HepG2 (cell line): ENCODE data around the gene LIMS2. TPM values are rescaled to one million over a fixed set of nuclear protein-coding genes. Genes with fewer than 3 reads are reported as not detected.

Experiments
- CSRNP1 ChIP-seq: sonication (generic); formaldehyde crosslinking; IDR thresholded peaks from 2 replicates; pipeline ENCODE4 v1.8.1; 2023; ENCODE audit warnings: mild to moderate bottlenecking, missing genetic modification reagents
- ETV5 ChIP-seq: IDR thresholded peaks from 2 replicates; pipeline ENCODE4 v1.6.1; 2018; ENCODE audit warnings: missing biosample characterization, missing genetic modification reagents, inconsistent platforms, borderline replicate concordance
- GABPB1 ChIP-seq: IDR thresholded peaks from 2 replicates; pipeline ENCODE4 v1.6.1; 2016; ENCODE audit warnings: mild to moderate bottlenecking, missing genetic modification reagents, moderate library complexity, missing compliant biosample characterization
- HINFP ChIP-seq: sonication (generic); formaldehyde crosslinking; IDR thresholded peaks from 2 replicates; pipeline ENCODE4 v1.4.0; 2020; ENCODE audit warnings: low read depth, mild to moderate bottlenecking, missing genetic modification reagents
- HNF4A ChIP-seq: sonication (generic); formaldehyde crosslinking; IDR thresholded peaks from 2 replicates; pipeline ENCODE4 v1.4.0; 2020; ENCODE audit warnings: missing genetic modification reagents
- KDM5B ChIP-seq: sonication (generic); formaldehyde crosslinking; IDR thresholded peaks from 2 replicates; pipeline ENCODE4 v1.4.0; 2020; ENCODE audit warnings: missing genetic modification reagents, mild to moderate bottlenecking, borderline replicate concordance
- MED8 ChIP-seq: sonication (generic); formaldehyde crosslinking; IDR thresholded peaks from 2 replicates; pipeline ENCODE4 v1.8.1; 2023; ENCODE audit warnings: mild to moderate bottlenecking, missing genetic modification reagents; ENCODE audit not compliant: insufficient replicate concordance
- MTERF4 ChIP-seq: sonication (generic); formaldehyde crosslinking; IDR thresholded peaks from 2 replicates; pipeline ENCODE4 v1.8.0; 2023; ENCODE audit warnings: mild to moderate bottlenecking, missing genetic modification reagents
- PHF20 ChIP-seq: sonication (generic); formaldehyde crosslinking; IDR thresholded peaks from 2 replicates; pipeline ENCODE4 v1.5.0; 2020; ENCODE audit warnings: mild to moderate bottlenecking, missing genetic modification reagents
- YEATS2 ChIP-seq: sonication (generic); formaldehyde crosslinking; IDR thresholded peaks from 2 replicates; pipeline ENCODE4 v1.4.0; 2020; ENCODE audit warnings: missing genetic modification reagents, borderline replicate concordance
- ZFY ChIP-seq: sonication (generic); formaldehyde crosslinking; IDR thresholded peaks from 2 replicates; pipeline ENCODE4 v1.4.0; 2020; ENCODE audit warnings: missing genetic modification reagents
- ZNF20 ChIP-seq: sonication (generic); formaldehyde crosslinking; IDR thresholded peaks from 2 replicates; pipeline ENCODE4 v1.4.0; 2020; ENCODE audit warnings: mild to moderate bottlenecking, moderate library complexity, missing genetic modification reagents
- ZNF619 ChIP-seq: sonication (generic); formaldehyde crosslinking; IDR thresholded peaks from 2 replicates; pipeline ENCODE4 v1.4.0; 2020; ENCODE audit warnings: mild to moderate bottlenecking, missing genetic modification reagents
- ZNF709 ChIP-seq: sonication (generic); formaldehyde crosslinking; IDR thresholded peaks from 2 replicates; pipeline ENCODE4 v1.5.0; 2020; ENCODE audit warnings: mild to moderate bottlenecking, missing genetic modification reagents
- ZNF772 ChIP-seq: sonication (generic); formaldehyde crosslinking; IDR thresholded peaks from 2 replicates; pipeline ENCODE4 v1.5.0; 2020; ENCODE audit warnings: mild to moderate bottlenecking, missing genetic modification reagents
- ZSCAN5A ChIP-seq: sonication (generic); formaldehyde crosslinking; IDR thresholded peaks from 2 replicates; pipeline ENCODE4 v1.8.0; 2022; ENCODE audit warnings: mild to moderate bottlenecking, missing genetic modification reagents, borderline replicate concordance
- polyA plus RNA-seq, 8 experiments: library from polyadenylated mRNA; depleted of rRNA in 3 of 8; stranded (reverse) in 7 of 8; unstranded in 1 of 8; fragments of >200 nt; fragmentation: Illumina TruSeq in 4 of 8; extraction: Trizol in 4 of 8; gene quantifications; 2 replicates each; pipeline versions ENCODE4 v1.2.1 to v1.2.3, GENCODE V29; 2011 to 2016; ENCODE audit warnings: low read depth in 4 of 8, missing spikeins in 1 of 8, mixed read lengths in 1 of 8; ENCODE audit not compliant: insufficient read depth in 1 of 8
- total RNA-seq, 5 experiments: library from RNA; depleted of rRNA; stranded (reverse); fragments of >200 nt; fragmentation: Illumina TruSeq; extraction: Trizol; gene quantifications; 2 replicates each; pipeline ENCODE4 v1.2.3, GENCODE V29; 2016; ENCODE audit warnings: low read depth in 1 of 5
- TF ChIP-seq, protein P1 (sequence below): IDR thresholded peaks from 2 replicates; pipeline ENCODE4 v1.4.0; 2020; ENCODE audit warnings: mild to moderate bottlenecking, missing genetic modification reagents

The LIMS2 gene
- total and polyA plus RNA-seq, 2 of the 13 experiments (the other 11 are each of a cell fraction or from before 2014, with no cell fraction given): 1.0 to 1.9 TPM

DNA sequence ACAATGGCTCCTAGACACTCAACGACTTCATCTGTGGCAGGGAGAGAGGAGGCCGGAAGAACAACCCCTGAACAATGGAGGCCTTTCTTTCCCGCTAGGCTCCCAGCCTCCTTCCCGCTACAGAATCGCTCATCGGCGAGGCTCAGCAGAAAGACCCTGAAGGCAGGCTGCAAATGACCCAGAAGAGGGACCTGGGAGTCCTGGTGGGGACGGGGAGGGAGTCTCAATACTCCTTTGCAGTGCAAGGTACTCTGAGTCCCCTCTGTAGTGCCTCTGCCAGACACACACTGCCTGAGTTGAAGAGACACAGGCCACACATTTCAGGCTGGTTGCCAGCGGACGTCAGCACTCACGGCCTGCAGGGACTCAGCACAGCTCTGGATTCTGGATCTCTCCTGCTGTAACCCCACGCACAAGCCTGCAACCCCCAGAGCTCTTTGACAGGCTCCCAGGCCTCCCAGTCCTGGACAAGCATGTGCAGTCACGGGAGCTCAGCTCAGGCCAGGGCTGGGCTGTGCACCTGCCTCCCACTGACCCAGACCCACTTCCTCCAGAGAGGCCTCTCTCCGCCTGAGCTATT is 23.3 kb downstream of the LIMS2 start (continued):
- TF ChIP-seq HINFP (CRISPR knock-in tag) (no peak), ZFY (CRISPR knock-in tag) (0 out of 2 replicates have a peak, but pooled peaks have one; percentile 18), CSRNP1 (CRISPR knock-in tag) (0 out of 2 replicates have a peak, but pooled peaks have one; percentile 62), ZNF619 (CRISPR knock-in tag) (0 out of 2 replicates have a peak, but pooled peaks have one; percentile 42), ZNF772 (CRISPR knock-in tag) (no peak), GABPB1 (CRISPR knock-in tag) (peak; percentile 10; the same call in 1 of the 2 replicates), ETV5 (CRISPR knock-in tag) (peak; percentile 26; the same call in 1 of the 2 replicates), ZNF20 (CRISPR knock-in tag) (no peak), ZNF709 (no peak), MED8 (peak; percentile 20), MTERF4 (CRISPR knock-in tag) (peak; percentile 65; the same call in 1 of the 2 replicates), ZSCAN5A (no peak), PHF20 (peak; percentile 25; the same call in 1 of the 2 replicates), HNF4A (no peak), KDM5B (CRISPR knock-in tag) (peak; percentile 36; the same call in 1 of the 2 replicates), YEATS2 (CRISPR knock-in tag) (peak; percentile 39; the same call in 1 of the 2 replicates)
- TF ChIP-seq, protein P1, sequence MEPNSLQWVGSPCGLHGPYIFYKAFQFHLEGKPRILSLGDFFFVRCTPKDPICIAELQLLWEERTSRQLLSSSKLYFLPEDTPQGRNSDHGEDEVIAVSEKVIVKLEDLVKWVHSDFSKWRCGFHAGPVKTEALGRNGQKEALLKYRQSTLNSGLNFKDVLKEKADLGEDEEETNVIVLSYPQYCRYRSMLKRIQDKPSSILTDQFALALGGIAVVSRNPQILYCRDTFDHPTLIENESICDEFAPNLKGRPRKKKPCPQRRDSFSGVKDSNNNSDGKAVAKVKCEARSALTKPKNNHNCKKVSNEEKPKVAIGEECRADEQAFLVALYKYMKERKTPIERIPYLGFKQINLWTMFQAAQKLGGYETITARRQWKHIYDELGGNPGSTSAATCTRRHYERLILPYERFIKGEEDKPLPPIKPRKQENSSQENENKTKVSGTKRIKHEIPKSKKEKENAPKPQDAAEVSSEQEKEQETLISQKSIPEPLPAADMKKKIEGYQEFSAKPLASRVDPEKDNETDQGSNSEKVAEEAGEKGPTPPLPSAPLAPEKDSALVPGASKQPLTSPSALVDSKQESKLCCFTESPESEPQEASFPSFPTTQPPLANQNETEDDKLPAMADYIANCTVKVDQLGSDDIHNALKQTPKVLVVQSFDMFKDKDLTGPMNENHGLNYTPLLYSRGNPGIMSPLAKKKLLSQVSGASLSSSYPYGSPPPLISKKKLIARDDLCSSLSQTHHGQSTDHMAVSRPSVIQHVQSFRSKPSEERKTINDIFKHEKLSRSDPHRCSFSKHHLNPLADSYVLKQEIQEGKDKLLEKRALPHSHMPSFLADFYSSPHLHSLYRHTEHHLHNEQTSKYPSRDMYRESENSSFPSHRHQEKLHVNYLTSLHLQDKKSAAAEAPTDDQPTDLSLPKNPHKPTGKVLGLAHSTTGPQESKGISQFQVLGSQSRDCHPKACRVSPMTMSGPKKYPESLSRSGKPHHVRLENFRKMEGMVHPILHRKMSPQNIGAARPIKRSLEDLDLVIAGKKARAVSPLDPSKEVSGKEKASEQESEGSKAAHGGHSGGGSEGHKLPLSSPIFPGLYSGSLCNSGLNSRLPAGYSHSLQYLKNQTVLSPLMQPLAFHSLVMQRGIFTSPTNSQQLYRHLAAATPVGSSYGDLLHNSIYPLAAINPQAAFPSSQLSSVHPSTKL (CRISPR knock-in tag): no peak
